IgD-negative memory B cell (primary cell): Measurements from ENCODE around the gene COLEC11. TPM values are rescaled to one million over a fixed set of nuclear protein-coding genes. Genes with fewer than 3 reads are reported as not detected.
A peak's percentile ranks its signal among the peaks of the same experiment; 100 is the strongest.
"Not testable (repeated sequence)": the region's sequence is repeated elsewhere in the genome, so short reads cannot be mapped to it uniquely, and the experiment has no call there.

Source experiments
- H3K27ac Mint-ChIP-seq, 3 donors: one replicate each; pipeline ENCODE4 v1.8.0; 2020 to 2022; ENCODE audit warnings: mild to moderate bottlenecking in 3 of 3, mixed read lengths in 3 of 3, moderate library complexity in 1 of 3
- H3K27me3 Mint-ChIP-seq: one replicate; pipeline ENCODE4 v1.8.0; 2021; ENCODE audit warnings: mixed read lengths
- H3K36me3 Mint-ChIP-seq: one replicate; pipeline ENCODE4 v1.8.0; 2020; ENCODE audit warnings: mild to moderate bottlenecking, mixed read lengths
- H3K4me1 Mint-ChIP-seq, 3 donors: one replicate each; pipeline ENCODE4 v1.8.0; 2020 to 2022; ENCODE audit warnings: mixed read lengths in 3 of 3, mild to moderate bottlenecking in 1 of 3
- H3K4me3 Mint-ChIP-seq, 4 donors: one replicate each; pipeline ENCODE4 v1.8.0; 2020 to 2022; ENCODE audit warnings: mild to moderate bottlenecking in 4 of 4, mixed read lengths in 4 of 4, moderate library complexity in 3 of 4
- H3K9me3 Mint-ChIP-seq, 3 donors: one replicate each; pipeline ENCODE4 v1.8.0; 2020 to 2021; ENCODE audit warnings: mixed read lengths in 3 of 3, mild to moderate bottlenecking in 1 of 3
- polyA plus RNA-seq: library from polyadenylated mRNA; unstranded; fragments of 300-500 nt; fragmentation: Illumina TruSeq; gene quantifications from one replicate; pipeline ENCODE4 v1.2.3, GENCODE V29; 2021

Gene COLEC11
- not detected for polyA plus RNA-seq

- peaks cover 6% of the 10 kb centered on the region for H3K36me3 Mint-ChIP-seq
- peaks cover 4% of the 10 kb centered on the region for H3K27me3 Mint-ChIP-seq
- peaks cover 0 to 1% (median 0%) of the 10 kb centered on the region in 3 donors for H3K4me1 Mint-ChIP-seq
- no peak within 1 kb of the TSS for H3K27ac Mint-ChIP-seq
- H3K9me3 Mint-ChIP-seq, result peaks cover 0 to 1% (median 0%) of the 10 kb centered on the region in 3 donors
- H3K4me3 Mint-ChIP-seq, result no peak within 1 kb of the TSS
These were observed at the start of gene COLEC11 for GRCh38 chr2:3594493-3595281. COLEC11 (plus strand) TSS chr2:3595112; CDS start chr2:3604341, 9,229 bp downstream.

GRCh38 chr2:3545788-3546478 lies 49.0 kb upstream of the COLEC11 start:
- no peak overlapping the region for H3K27ac Mint-ChIP-seq
- H3K36me3 Mint-ChIP-seq, result peaks cover 21% of the 10 kb centered on the region
- peaks cover 0 to 3% (median 0%) of the 10 kb centered on the region in 3 donors for H3K4me1 Mint-ChIP-seq
- H3K9me3 Mint-ChIP-seq, result no peaks in the 10 kb centered on the region
- no peaks in the 10 kb centered on the region for H3K27me3 Mint-ChIP-seq
- no peak overlapping the region for H3K4me3 Mint-ChIP-seq

DNA sequence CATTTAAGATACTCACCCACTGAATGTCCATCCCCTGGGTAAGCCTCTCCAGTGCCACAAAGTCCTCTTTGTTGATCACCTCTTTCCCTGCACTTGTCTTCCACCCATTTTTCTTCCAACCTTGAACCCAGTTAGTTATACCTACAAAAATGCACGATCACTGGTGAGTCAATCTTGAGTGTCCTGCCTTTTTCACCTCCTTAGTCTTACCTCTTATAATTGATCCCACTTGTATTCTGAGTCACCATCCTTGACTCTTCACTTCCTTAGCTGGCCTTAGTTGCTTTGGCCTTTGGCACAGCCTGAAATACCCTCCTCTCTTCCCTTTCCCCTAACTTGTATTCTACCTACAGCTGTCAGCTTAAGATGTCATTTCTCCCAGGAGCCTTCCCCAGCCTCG lies 47.0 kb upstream of the COLEC11 start:
- Mint-ChIP-seq H3K27ac (peak overlapping the region in 1 of 3 donors; percentile 12), H3K4me1 (peaks cover 0 to 3% (median 0%) of the 10 kb centered on the region in 3 donors), H3K27me3 (no peaks in the 10 kb centered on the region), H3K4me3 (no peak overlapping the region), H3K9me3 (no peaks in the 10 kb centered on the region), H3K36me3 (peaks cover 24% of the 10 kb centered on the region)

DNA sequence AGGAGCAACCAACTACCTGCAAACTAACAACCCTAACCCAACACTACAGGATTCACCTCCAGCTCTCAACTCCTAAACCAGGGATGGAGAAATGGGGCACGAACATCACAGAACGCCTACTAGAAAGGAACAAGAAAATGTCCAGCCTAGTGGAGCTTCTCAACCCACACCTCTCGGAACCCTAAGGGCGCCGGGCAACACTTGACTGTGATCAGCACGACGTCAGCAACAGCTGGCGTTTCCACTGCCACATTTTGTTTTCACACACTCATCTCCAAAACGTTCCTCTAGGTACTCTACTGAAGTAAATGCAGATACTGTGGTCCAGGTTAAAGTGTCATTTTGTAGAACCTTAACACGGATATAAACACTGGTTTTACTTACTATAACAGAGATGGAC lies 41.0 kb upstream of the COLEC11 start:
- no peaks in the 10 kb centered on the region for H3K9me3 Mint-ChIP-seq
- no peak overlapping the region for H3K27ac Mint-ChIP-seq
- H3K4me1 Mint-ChIP-seq, result peaks cover 9 to 13% (median 10%) of the 10 kb centered on the region in 3 donors
- peak overlapping the region in 1 of 4 donors; percentile 12 for H3K4me3 Mint-ChIP-seq
- H3K36me3 Mint-ChIP-seq, result peaks cover 10% of the 10 kb centered on the region
- H3K27me3 Mint-ChIP-seq, result no peaks in the 10 kb centered on the region

- H3K27me3 Mint-ChIP-seq, result no peaks in the 10 kb centered on the region
- H3K27ac Mint-ChIP-seq, result peak overlapping the region; percentile 97
- H3K36me3 Mint-ChIP-seq, result peaks cover 10% of the 10 kb centered on the region
- H3K4me3 Mint-ChIP-seq, result peak overlapping the region; percentile 90 to 97 (median 96)
- peaks cover 22 to 25% (median 22%) of the 10 kb centered on the region in 3 donors for H3K4me1 Mint-ChIP-seq
- H3K9me3 Mint-ChIP-seq, result peaks cover 0 to 2% (median 1%) of the 10 kb centered on the region in 3 donors
These were observed 37.2 kb upstream of the COLEC11 start for GRCh38 chr2:3557639-3558204.

DNA sequence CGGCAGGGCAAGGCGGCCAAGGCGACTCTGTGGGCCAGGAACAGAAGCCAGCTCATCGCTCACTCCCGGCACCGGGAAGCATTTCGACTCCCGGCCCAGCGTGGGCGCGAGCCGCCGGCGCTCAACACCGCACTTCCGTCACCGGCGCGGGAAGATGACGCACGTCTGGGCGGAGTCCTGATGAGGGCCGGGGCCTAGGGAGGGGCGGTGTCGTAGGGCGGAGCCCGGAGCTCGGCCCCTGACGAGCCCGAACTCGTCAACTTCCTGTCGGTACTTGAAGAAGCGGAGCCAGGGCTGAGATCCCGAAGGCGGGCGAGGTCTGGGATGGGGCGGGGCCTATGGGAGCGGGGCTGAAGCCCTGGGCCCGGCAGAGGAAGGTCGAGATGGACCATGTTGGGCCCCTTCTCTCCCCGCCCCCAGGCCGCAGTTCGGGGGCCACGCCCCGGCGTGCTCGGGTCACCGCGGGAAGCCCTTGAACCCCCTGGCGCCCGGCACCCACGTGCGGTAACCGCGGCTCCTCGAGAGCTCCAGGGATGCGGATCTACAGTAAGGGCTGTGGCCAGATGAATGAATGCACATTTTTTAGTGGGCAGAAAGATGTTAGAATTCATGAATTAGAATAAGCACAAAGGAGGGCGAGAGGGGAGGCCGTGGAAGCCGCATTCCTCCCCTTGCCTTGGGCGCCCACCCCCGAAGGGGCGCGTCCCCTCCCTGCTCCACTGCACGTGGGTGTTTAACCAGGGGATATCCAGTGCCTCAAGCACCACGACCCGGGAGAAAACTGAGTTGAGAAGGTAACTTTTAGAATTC lies 36.5 kb upstream of the COLEC11 start, which contains the start of gene RNASEH1:
Gene RNASEH1 (minus strand): TSS at position 129 of the 810 bp plus-strand sequence. CDS start 73 bp downstream, at position 56.
- Mint-ChIP-seq H3K27ac (peak within 1 kb of the TSS; percentile 97), H3K4me1 (peaks cover 27 to 30% (median 27%) of the 10 kb centered on the region in 3 donors), H3K27me3 (no peaks in the 10 kb centered on the region), H3K36me3 (peaks cover 9% of the 10 kb centered on the region), H3K9me3 (peaks cover 0 to 2% (median 1%) of the 10 kb centered on the region in 3 donors), H3K4me3 (peak within 1 kb of the TSS; percentile 90 to 97 (median 96))

DNA sequence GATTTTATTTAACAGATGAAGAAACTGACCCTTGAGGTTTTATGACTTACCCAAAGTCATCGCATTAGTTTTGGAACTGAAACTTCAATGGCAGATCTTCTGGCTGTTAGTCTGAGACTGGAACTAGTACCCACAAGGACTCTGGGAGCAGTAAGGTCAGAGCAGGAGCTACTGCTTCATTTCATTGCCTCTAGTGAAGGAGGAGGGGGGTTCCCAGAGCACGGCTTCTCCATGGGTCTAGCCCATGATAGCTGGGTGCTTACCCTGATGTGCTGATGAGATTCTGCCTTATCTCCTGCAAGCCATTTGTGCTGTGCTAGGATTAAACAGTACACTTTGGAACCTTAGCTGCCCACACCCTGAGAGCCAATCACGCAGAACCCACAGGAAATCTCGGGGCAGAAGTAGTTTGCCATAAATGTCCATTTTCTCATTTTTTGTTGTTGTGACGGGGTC lies 31.4 kb upstream of the COLEC11 start:
- no peaks in the 10 kb centered on the region for H3K27me3 Mint-ChIP-seq
- H3K4me3 Mint-ChIP-seq, result peak overlapping the region; percentile 67 to 97 (median 80)
- H3K27ac Mint-ChIP-seq, result peak overlapping the region; percentile 84 to 88 (median 86)
- H3K4me1 Mint-ChIP-seq, result peaks cover 17 to 34% (median 33%) of the 10 kb centered on the region in 3 donors
- peaks cover 0 to 2% (median 1%) of the 10 kb centered on the region in 3 donors for H3K9me3 Mint-ChIP-seq
- H3K36me3 Mint-ChIP-seq, result peaks cover 8% of the 10 kb centered on the region

DNA sequence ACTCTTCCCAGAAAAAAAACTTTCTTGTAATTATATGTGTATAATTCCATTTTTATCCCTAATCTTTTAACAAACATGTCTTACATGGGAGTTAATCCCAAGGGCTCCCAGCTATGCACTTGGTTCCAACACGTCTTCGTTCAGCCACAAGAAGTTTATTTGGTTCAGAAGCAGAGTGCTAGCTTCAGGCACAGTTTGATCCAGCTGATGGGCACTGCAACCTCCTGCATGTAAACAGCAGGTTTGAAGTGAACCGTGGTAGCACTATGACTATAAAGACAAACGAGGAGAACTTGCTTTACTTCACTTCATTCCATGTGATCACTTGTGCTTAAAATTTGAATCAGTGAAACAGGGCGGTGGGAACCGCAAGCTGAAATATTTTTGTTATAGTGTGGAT lies 29.8 kb upstream of the COLEC11 start:
- peaks cover 0 to 2% (median 1%) of the 10 kb centered on the region in 3 donors for H3K9me3 Mint-ChIP-seq
- peaks cover 5% of the 10 kb centered on the region for H3K36me3 Mint-ChIP-seq
- peak overlapping the region in 2 of 4 donors; percentile 40 to 82 for H3K4me3 Mint-ChIP-seq
- H3K27ac Mint-ChIP-seq, result peak overlapping the region in 1 of 3 donors; percentile 88
- peaks cover 13 to 25% (median 24%) of the 10 kb centered on the region in 3 donors for H3K4me1 Mint-ChIP-seq
- H3K27me3 Mint-ChIP-seq, result no peaks in the 10 kb centered on the region

DNA sequence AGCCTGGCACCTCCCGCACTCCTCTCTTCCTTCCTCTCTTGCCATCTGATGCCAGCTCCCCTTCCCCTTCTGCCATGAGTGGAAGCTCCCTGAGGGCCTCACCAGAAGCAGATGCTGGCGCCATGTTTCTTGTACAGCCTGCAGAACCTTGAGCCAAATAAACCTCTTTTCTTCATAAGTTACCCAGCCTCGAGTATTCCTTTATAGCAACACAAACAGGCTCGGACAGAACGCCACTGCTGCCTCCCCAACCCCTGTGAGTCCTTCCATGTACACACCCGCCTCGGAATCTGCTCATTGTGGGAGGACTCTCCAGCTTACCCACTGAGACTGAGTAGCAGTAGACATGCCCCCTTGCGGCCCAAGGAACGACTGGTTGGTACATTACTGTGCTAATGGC lies 28.1 kb upstream of the COLEC11 start:
- H3K27me3 Mint-ChIP-seq, result no peaks in the 10 kb centered on the region
- peak overlapping the region in 2 of 3 donors; percentile 69 to 79 for H3K27ac Mint-ChIP-seq
- peaks cover 9 to 23% (median 17%) of the 10 kb centered on the region in 3 donors for H3K4me1 Mint-ChIP-seq
- H3K9me3 Mint-ChIP-seq, result peaks cover 0 to 2% (median 0%) of the 10 kb centered on the region in 3 donors
- H3K36me3 Mint-ChIP-seq, result peaks cover 5% of the 10 kb centered on the region
- peak overlapping the region in 2 of 4 donors; percentile 38 to 68 for H3K4me3 Mint-ChIP-seq

GRCh38 chr2:3569656-3570055 lies 25.3 kb upstream of the COLEC11 start:
- not testable (repeated sequence) for H3K36me3 Mint-ChIP-seq, H3K27me3 Mint-ChIP-seq, H3K4me3 Mint-ChIP-seq, H3K9me3 Mint-ChIP-seq, H3K27ac Mint-ChIP-seq, H3K4me1 Mint-ChIP-seq

GRCh38 chr2:3571284-3571683 lies 23.6 kb upstream of the COLEC11 start:
- Mint-ChIP-seq H3K9me3 (no peaks in the 10 kb centered on the region), H3K4me3 (peak overlapping the region in 1 of 4 donors; percentile 57), H3K4me1 (peaks cover 5 to 10% (median 7%) of the 10 kb centered on the region in 3 donors), H3K27me3 (no peaks in the 10 kb centered on the region), H3K36me3 (no peaks in the 10 kb centered on the region), H3K27ac (peak overlapping the region in 1 of 3 donors; percentile 71)

GRCh38 chr2:3572620-3573019 lies 22.3 kb upstream of the COLEC11 start:
- Mint-ChIP-seq H3K27me3 (no peaks in the 10 kb centered on the region), H3K36me3 (peaks cover 3% of the 10 kb centered on the region), H3K4me3 (peak overlapping the region in 1 of 4 donors; percentile 57), H3K27ac (no peak overlapping the region), H3K9me3 (no peaks in the 10 kb centered on the region), H3K4me1 (peaks cover 13 to 19% (median 18%) of the 10 kb centered on the region in 3 donors)

DNA sequence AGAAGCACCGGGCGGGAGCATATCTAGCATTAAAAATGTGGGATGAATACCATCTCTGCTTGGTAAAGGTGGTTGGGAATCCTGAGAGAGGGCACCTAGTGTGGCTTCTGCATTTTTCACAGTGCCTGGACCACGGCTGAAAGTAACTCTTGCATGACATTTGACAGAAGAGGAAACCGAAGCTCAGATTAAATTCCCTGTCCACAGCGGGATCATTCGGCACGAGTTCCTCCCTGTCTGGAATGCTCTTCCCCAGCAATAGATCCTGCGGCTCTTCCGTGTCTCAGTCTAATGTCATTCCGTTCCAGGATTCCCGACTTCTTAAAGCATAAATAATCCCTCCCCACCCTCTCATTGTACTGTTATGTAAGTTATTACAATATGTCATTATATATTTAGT lies 20.8 kb upstream of the COLEC11 start:
- H3K36me3 Mint-ChIP-seq, result peaks cover 4% of the 10 kb centered on the region
- no peaks in the 10 kb centered on the region for H3K27me3 Mint-ChIP-seq
- peak overlapping the region in 2 of 4 donors; percentile 84 to 93 for H3K4me3 Mint-ChIP-seq
- peaks cover 24 to 30% (median 24%) of the 10 kb centered on the region in 3 donors for H3K4me1 Mint-ChIP-seq
- peak overlapping the region in 2 of 3 donors; percentile 78 to 87 for H3K27ac Mint-ChIP-seq
- no peaks in the 10 kb centered on the region for H3K9me3 Mint-ChIP-seq
